ENCODE results near the gene DEFB132. TPM values are rescaled to one million over a fixed set of nuclear protein-coding genes. Genes with fewer than 3 reads are reported as not detected.

DEFB132 gene
- total RNA-seq, 4 donors from 2014 or later = not detected

GRCh38 chr20:301886-302848 lies 44.6 kb downstream of the DEFB132 start:
- intact Hi-C loops (cut with DNase I) = no loop called here
- Histone ChIP-seq H3K4me1 (peaks cover 25 to 39% (median 32%) of the 10 kb centered on the region in 3 donors), H3K27ac (no peak overlapping the region), H3K9me3 (no peaks in the 10 kb centered on the region), H3K36me3 (no peaks in the 10 kb centered on the region), H3K27me3 (peaks cover 0 to 9% (median 0%) of the 10 kb centered on the region in 4 donors), H3K4me3 (no peak overlapping the region)
- DNase-seq = no peak
- 33 to 57% methylated on average over 12 to 13 of the region's 13 CpGs for WGBS, 2 donors
- no peak for TF ChIP-seq CTCF (IDR thresholded peaks at IDR 0.05)
- no peak for TF ChIP-seq POLR2A (IDR thresholded peaks at IDR 0.05)

- H3K36me3 ChIP-seq = no peaks in the 10 kb centered on the region
- peaks cover 0 to 20% (median 0%) of the 10 kb centered on the region in 4 donors for H3K27me3 ChIP-seq
- peaks cover 23 to 37% (median 26%) of the 10 kb centered on the region in 3 donors for H3K4me1 ChIP-seq
- H3K9me3 ChIP-seq = no peaks in the 10 kb centered on the region
- H3K4me3 ChIP-seq = no peak overlapping the region
- intact Hi-C loops (cut with DNase I) = no loop called here
- no peak for DNase-seq
- TF ChIP-seq POLR2A (IDR thresholded peaks at IDR 0.05) (no peak), CTCF (IDR thresholded peaks at IDR 0.05) (no peak)
- no peak overlapping the region for H3K27ac ChIP-seq
- 70 to 79% methylated on average over 7 to 9 of the region's 11 CpGs for WGBS, 2 donors
Measured at GRCh38 chr20:305745-306144, 48.2 kb downstream of the DEFB132 start.

GRCh38 chr20:308427-309038 lies 51.0 kb downstream of the DEFB132 start:
- Histone ChIP-seq H3K4me3 (no peak overlapping the region), H3K27ac (peak overlapping the region; percentile 48 to 88 (median 81)), H3K27me3 (peaks cover 0 to 20% (median 0%) of the 10 kb centered on the region in 4 donors), H3K4me1 (peaks cover 11 to 41% (median 16%) of the 10 kb centered on the region in 3 donors), H3K9me3 (no peaks in the 10 kb centered on the region), H3K36me3 (no peaks in the 10 kb centered on the region)
- no peak for DNase-seq
- TF ChIP-seq CTCF (IDR thresholded peaks at IDR 0.05) (no peak), POLR2A (IDR thresholded peaks at IDR 0.05) (no peak)
- 45 to 63% methylated on average over 5 to 6 of the region's 7 CpGs for WGBS, 2 donors
- intact Hi-C loops (cut with DNase I) = no loop called here

GRCh38 chr20:309306-309840 lies 51.8 kb downstream of the DEFB132 start:
- TF ChIP-seq POLR2A (IDR thresholded peaks at IDR 0.05) = no peak
- TF ChIP-seq CTCF (IDR thresholded peaks at IDR 0.05) = no peak
- Histone ChIP-seq H3K27ac (peak overlapping the region; percentile 39 to 88 (median 81)), H3K4me3 (peak overlapping the region in 3 of 4 donors; percentile 46 to 67 (median 47)), H3K36me3 (no peaks in the 10 kb centered on the region), H3K9me3 (no peaks in the 10 kb centered on the region), H3K4me1 (peaks cover 11 to 41% (median 16%) of the 10 kb centered on the region in 3 donors), H3K27me3 (peaks cover 0 to 20% (median 0%) of the 10 kb centered on the region in 4 donors)
- no peak for DNase-seq
- WGBS, 2 donors = 20 to 30% methylated on average over 6 of the region's 6 CpGs
- intact Hi-C loops (cut with DNase I) = no loop called here

Data from esophagus squamous epithelium (tissue), 5 donors.